ENCODE results near the gene SPNS1.

SPNS1 gene

DNA sequence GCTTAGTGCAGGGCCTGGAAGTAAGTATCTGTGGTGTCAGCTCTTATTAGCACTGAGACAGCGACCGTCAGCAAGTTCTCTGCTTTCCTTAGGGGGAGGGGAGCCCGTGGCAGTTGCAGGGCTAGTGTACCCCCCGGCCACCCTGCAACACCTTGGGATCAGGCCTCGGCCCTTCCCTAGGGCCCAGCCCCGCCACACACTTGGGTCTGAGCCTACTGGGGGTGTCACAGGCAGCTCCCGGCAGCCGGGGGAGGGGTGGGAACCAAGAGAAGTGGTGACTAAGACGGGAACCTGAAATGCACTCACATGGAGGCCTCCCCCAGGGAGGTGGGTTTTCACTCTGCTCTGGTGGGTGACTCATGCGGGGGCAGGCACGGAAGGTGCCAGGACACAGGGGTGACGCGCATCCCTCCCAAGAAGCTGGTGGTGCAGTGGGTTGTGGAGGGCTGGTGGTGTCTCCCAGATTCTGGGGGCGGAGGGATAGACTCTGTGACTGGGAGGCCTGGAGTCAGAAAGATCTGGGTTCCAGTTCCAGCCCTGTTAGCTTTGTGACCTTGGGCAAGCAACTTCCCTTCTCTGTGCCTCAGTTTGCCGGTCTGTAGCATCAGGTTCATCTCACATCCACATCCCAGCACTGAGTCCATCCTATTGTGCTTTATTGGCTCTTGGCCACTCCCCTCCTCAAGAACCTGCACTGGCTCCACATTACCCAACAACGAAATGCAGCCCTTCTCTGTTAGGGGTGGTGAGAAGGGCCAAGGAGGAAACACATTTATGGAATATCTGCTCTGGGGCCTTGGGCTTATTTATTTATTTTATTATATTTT, 54.8 kb downstream of the SPNS1 start:
- DNase-seq (ENCODE audit: low read depth) = peak; percentile 81

DNA sequence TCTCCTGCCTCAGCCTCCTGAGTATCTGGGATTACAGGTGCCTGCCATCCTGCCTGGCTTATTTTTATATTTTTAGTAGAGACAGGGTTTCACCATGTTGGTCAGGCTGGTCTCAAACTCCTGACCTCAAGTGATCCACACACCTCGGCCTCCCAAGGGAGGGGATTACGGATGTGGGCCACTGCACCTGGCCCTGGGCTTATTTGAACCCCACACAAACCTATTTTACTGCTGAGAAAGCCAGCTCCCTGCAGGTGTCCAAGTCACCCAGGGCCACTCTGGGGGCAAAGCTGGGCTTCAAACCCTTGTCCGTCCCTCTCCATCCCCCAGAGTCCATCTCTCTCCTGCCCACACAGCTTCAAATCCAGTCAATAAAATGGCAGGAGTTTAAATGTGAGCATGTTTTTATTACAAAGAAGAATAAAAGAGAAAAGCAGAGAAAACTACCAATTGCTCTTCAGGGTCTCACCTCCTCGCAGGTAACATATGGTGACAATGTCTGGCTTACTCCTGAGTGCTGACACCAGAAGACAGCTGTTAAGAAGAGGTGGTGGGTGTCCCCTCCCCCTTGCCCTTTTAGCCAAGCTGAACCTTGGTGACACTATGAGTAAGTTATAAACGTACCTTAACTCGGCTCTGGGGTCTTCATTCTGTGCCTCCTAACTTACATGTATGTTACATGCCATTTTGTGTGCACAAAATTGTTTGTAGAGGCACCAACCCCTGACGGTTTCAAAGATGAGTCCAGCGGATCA, 55.7 kb downstream of the SPNS1 start:
- DNase-seq (ENCODE audit: low read depth) = no peak

Data from activated T-helper 9 cell treated with anti-CD3 and anti-CD28 coated beads, Interleukin-2, amount 50 U/mL, for 16 hours (primary cell).